Measurements from ENCODE around the gene RBM6.
"Not testable (repeated sequence)": the region's sequence is repeated elsewhere in the genome, so short reads cannot be mapped to it uniquely, and the experiment has no call there.

Gene RBM6

DNA sequence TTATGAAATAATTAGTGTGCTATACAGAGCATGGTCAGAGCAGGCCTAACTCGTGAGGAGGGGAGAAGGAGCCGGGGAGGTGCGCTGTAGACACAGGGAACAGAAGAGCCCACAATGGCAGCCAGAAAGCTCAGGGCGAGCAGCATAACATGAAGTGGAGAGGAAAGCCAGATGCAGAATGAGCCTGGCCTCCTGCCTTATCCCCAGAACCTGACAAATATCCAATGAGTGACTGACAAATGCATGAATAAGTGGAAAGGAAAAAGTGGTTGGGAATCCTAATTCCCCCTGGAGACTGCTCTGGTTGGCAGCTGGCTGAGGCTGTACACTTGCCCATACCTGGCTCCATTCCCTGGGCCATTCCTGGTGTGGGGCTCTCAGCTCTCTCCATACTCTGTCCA lies 27.1 kb upstream of the RBM6 start:
- Histone ChIP-seq H3K9ac (ENCODE audit: low read length) (no peak overlapping the region), H3K79me2 (ENCODE audit: insufficient read depth, low read length) (no peaks in the 10 kb centered on the region), H3K4me2 (ENCODE audit: low read length) (no peak overlapping the region), H3K36me3 (ENCODE audit: insufficient read depth, low read length) (peaks cover 27% of the 10 kb centered on the region; the same call in 1 of the 2 replicates), H3K9me2 (ENCODE audit: low read depth, low read length) (no peaks in the 10 kb centered on the region), H3K4me1 (ENCODE audit: insufficient read depth, low read length, severe bottlenecking) (no peaks in the 10 kb centered on the region), H3K4me3 (ENCODE audit: low read depth, low read length, poor library complexity, severe bottlenecking) (no peak overlapping the region), H3K27ac (ENCODE audit: low read depth, low read length, poor library complexity, severe bottlenecking) (no peak overlapping the region), H2AFZ (ENCODE audit: low read length) (no peak overlapping the region), H4K20me1 (ENCODE audit: insufficient read depth, low read length) (no peaks in the 10 kb centered on the region), H3K9me3 (ENCODE audit: low read length) (no peaks in the 10 kb centered on the region), H3F3A (ENCODE audit: insufficient read depth, low read length) (no peaks in the 10 kb centered on the region), H3K27me3 (ENCODE audit: insufficient read depth, low read length) (no peaks in the 10 kb centered on the region)
- TF ChIP-seq, protein P1, sequence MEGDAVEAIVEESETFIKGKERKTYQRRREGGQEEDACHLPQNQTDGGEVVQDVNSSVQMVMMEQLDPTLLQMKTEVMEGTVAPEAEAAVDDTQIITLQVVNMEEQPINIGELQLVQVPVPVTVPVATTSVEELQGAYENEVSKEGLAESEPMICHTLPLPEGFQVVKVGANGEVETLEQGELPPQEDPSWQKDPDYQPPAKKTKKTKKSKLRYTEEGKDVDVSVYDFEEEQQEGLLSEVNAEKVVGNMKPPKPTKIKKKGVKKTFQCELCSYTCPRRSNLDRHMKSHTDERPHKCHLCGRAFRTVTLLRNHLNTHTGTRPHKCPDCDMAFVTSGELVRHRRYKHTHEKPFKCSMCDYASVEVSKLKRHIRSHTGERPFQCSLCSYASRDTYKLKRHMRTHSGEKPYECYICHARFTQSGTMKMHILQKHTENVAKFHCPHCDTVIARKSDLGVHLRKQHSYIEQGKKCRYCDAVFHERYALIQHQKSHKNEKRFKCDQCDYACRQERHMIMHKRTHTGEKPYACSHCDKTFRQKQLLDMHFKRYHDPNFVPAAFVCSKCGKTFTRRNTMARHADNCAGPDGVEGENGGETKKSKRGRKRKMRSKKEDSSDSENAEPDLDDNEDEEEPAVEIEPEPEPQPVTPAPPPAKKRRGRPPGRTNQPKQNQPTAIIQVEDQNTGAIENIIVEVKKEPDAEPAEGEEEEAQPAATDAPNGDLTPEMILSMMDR (IDR thresholded peaks at IDR 0.05; ENCODE audit: low read length), result no peak
- no peak for TF ChIP-seq EZH2 (IDR thresholded peaks at IDR 0.05; ENCODE audit: borderline replicate concordance, low read length)

DNA sequence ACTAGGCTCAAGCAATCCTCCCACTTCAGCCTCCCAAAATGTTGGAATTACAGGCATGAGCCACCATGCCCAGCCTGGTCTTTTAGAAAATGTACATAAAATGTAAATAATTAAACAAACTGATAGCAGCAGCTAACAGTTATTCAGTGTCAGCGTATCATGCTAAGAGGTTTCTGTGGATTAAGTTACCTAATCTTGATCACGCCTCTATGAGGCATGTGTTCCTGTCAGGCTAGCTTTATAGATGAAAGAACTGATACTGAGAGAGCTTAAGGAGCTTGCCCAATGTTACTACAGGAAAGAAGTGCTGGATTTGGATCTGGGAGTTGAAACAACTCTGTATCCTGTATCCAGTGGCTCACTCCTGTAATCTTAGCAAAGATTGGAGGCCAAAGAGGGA lies 25.0 kb upstream of the RBM6 start:
- TF ChIP-seq, protein P1 (IDR thresholded peaks at IDR 0.05; ENCODE audit: low read length), result no peak
- TF ChIP-seq EZH2 (IDR thresholded peaks at IDR 0.05; ENCODE audit: borderline replicate concordance, low read length), result no peak
- H3K79me2 ChIP-seq (ENCODE audit: insufficient read depth, low read length), result no peaks in the 10 kb centered on the region
- H3K27ac ChIP-seq (ENCODE audit: low read depth, low read length, poor library complexity, severe bottlenecking), result no peak overlapping the region
- no peak overlapping the region for H3K9ac ChIP-seq (ENCODE audit: low read length)
- no peaks in the 10 kb centered on the region for H3F3A ChIP-seq (ENCODE audit: insufficient read depth, low read length)
- H4K20me1 ChIP-seq (ENCODE audit: insufficient read depth, low read length), result no peaks in the 10 kb centered on the region
- H3K9me3 ChIP-seq (ENCODE audit: low read length), result no peaks in the 10 kb centered on the region
- H3K4me3 ChIP-seq (ENCODE audit: low read depth, low read length, poor library complexity, severe bottlenecking), result no peak overlapping the region
- no peaks in the 10 kb centered on the region for H3K9me2 ChIP-seq (ENCODE audit: low read depth, low read length)
- H3K4me1 ChIP-seq (ENCODE audit: insufficient read depth, low read length, severe bottlenecking), result peaks cover 3% of the 10 kb centered on the region
- H3K36me3 ChIP-seq (ENCODE audit: insufficient read depth, low read length), result peaks cover 21% of the 10 kb centered on the region; the same call in 1 of the 2 replicates
- no peaks in the 10 kb centered on the region for H3K27me3 ChIP-seq (ENCODE audit: insufficient read depth, low read length)
- H3K4me2 ChIP-seq (ENCODE audit: low read length), result no peak overlapping the region
- no peak overlapping the region for H2AFZ ChIP-seq (ENCODE audit: low read length)

DNA sequence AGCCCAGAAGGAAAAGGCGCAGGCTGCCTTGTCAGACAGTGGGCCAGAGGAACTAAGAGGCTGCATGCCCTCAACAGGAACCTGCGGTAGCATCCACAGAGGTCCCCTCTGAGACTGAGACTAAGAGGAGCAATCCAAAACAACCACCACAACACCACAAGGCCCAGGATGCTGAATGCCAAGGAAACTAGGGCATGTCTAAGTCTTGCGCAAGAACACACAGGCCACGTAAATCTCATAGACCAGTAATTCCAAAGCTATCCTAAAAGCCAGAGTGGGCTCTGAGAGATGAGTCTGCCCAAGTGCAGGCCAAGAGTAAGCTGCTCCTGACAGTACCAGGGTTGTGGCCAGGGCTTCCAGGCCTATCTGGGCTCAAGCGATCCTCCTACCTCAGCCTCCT lies 23.3 kb upstream of the RBM6 start:
- no peak for TF ChIP-seq EZH2 (IDR thresholded peaks at IDR 0.05; ENCODE audit: borderline replicate concordance, low read length)
- TF ChIP-seq, protein P1 (IDR thresholded peaks at IDR 0.05; ENCODE audit: low read length), result no peak
- Histone ChIP-seq H3K9ac (ENCODE audit: low read length) (no peak overlapping the region), H3K27me3 (ENCODE audit: insufficient read depth, low read length) (no peaks in the 10 kb centered on the region), H3K4me2 (ENCODE audit: low read length) (no peak overlapping the region), H3K79me2 (ENCODE audit: insufficient read depth, low read length) (no peaks in the 10 kb centered on the region), H2AFZ (ENCODE audit: low read length) (no peak overlapping the region), H3K36me3 (ENCODE audit: insufficient read depth, low read length) (peaks cover 9% of the 10 kb centered on the region; the same call in 1 of the 2 replicates), H4K20me1 (ENCODE audit: insufficient read depth, low read length) (no peaks in the 10 kb centered on the region), H3K4me3 (ENCODE audit: low read depth, low read length, poor library complexity, severe bottlenecking) (no peak overlapping the region), H3K27ac (ENCODE audit: low read depth, low read length, poor library complexity, severe bottlenecking) (no peak overlapping the region), H3F3A (ENCODE audit: insufficient read depth, low read length) (no peaks in the 10 kb centered on the region), H3K9me3 (ENCODE audit: low read length) (no peaks in the 10 kb centered on the region), H3K9me2 (ENCODE audit: low read depth, low read length) (no peaks in the 10 kb centered on the region), H3K4me1 (ENCODE audit: insufficient read depth, low read length, severe bottlenecking) (peaks cover 3% of the 10 kb centered on the region)

DNA sequence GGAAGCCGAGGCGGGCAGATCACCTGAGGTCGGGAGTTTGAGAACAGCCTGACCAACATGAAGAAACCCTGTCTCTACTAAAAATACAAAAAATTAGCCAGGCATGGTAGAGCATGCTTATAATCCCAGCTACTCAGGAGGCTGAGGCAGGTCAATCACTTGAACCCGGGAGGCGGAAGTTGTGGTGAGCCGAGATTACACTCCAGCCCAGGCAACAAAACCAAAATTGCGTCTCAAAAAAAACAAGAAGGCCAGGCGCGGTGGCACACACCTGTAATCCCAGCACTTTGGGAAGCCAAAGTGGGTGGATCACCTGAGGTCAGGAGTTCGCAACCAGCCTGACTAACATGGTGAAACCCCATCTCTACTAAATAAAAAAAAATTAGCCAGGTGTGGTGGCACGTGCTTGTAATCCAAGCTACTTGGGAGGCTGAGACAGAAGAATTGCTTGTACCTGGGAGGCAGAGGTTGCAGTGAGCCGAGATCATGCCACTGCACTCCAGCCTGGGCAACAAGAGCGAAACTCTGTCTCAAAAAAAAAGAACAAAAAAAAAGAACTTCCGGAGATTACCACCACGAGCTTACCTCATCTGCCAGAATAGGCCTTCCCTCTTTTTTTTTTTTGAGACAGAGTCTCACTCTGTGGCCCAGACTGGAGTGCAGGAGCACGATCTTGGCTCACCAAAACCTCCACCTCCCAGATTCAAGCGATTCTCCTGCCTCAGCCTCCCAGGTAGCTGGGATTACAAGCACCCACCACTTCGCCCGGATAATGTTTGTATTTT lies 22.0 kb upstream of the RBM6 start:
- not testable (repeated sequence) for H3K4me3 ChIP-seq (ENCODE audit: low read depth, low read length, poor library complexity, severe bottlenecking); H3K9me3 ChIP-seq (ENCODE audit: low read length); H3K4me1 ChIP-seq (ENCODE audit: insufficient read depth, low read length, severe bottlenecking); H3F3A ChIP-seq (ENCODE audit: insufficient read depth, low read length); H3K9me2 ChIP-seq (ENCODE audit: low read depth, low read length); H3K79me2 ChIP-seq (ENCODE audit: insufficient read depth, low read length); H3K4me2 ChIP-seq (ENCODE audit: low read length); H3K27ac ChIP-seq (ENCODE audit: low read depth, low read length, poor library complexity, severe bottlenecking); H3K36me3 ChIP-seq (ENCODE audit: insufficient read depth, low read length); H2AFZ ChIP-seq (ENCODE audit: low read length); H3K27me3 ChIP-seq (ENCODE audit: insufficient read depth, low read length); H4K20me1 ChIP-seq (ENCODE audit: insufficient read depth, low read length); H3K9ac ChIP-seq (ENCODE audit: low read length)

Measured in OCI-LY1 (cell line).